Measurements from ENCODE around the gene STX18. TPM values are rescaled to one million over a fixed set of nuclear protein-coding genes. Genes with fewer than 3 reads are reported as not detected.

Gene STX18
- total RNA-seq, 4 donors from 2014 or later = 23.8 to 42.1 (median 27.2) TPM

DNA sequence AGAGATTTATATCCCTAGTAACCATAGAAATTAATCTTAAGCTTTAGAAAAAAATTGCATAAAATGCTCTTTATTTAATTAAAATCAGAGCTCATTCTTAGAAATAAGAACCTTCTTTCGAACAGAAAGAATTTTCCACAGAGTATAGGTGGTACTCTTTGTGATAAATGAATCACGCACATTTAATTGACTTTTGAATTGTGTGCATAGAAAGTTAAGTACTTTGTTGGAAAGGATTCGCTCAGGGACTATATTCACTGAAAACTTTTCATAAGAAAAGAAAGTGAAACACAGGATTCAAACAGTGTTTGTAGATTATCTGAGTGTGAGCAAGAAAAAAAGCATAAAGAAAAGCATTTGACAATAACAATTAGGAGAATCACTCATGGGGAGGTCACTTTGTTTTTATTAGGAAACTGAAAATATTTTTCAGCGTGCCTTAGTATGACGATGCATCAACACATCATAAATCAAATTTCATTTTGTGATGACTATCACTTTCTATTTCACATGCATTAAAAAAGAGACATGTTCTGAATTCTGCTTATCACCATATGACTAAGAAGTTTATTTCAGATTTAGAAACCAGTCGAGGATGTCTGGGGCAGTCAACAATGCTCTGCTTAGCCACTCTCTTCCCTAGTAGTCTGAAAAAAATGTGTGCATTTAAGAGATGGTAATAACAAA, 49.5 kb downstream of the STX18 start:
- Histone ChIP-seq H3K4me3 (replicated peaks in 1 of 3) (no peak overlapping the region), H3K36me3 (no peaks in the 10 kb centered on the region), H3K4me1 (no peaks in the 10 kb centered on the region), H3K9me3 (no peaks in the 10 kb centered on the region), H3K27me3 (no peaks in the 10 kb centered on the region), H3K27ac (no peak overlapping the region)
- intact Hi-C loops (cut with DNase I) = no loop called here
- WGBS, 2 donors = 59 to 77% methylated on average over 6 of the region's 6 CpGs
- no peak for TF ChIP-seq POLR2A (IDR thresholded peaks at IDR 0.05)
- TF ChIP-seq, protein P1, sequence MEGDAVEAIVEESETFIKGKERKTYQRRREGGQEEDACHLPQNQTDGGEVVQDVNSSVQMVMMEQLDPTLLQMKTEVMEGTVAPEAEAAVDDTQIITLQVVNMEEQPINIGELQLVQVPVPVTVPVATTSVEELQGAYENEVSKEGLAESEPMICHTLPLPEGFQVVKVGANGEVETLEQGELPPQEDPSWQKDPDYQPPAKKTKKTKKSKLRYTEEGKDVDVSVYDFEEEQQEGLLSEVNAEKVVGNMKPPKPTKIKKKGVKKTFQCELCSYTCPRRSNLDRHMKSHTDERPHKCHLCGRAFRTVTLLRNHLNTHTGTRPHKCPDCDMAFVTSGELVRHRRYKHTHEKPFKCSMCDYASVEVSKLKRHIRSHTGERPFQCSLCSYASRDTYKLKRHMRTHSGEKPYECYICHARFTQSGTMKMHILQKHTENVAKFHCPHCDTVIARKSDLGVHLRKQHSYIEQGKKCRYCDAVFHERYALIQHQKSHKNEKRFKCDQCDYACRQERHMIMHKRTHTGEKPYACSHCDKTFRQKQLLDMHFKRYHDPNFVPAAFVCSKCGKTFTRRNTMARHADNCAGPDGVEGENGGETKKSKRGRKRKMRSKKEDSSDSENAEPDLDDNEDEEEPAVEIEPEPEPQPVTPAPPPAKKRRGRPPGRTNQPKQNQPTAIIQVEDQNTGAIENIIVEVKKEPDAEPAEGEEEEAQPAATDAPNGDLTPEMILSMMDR (IDR thresholded peaks at IDR 0.05) = no peak
- no peak for DNase-seq

GRCh38 chr4:4491396-4491893, 50.4 kb downstream of the STX18 start:
- intact Hi-C loops (cut with DNase I) = no loop called here
- H3K9me3 ChIP-seq = no peaks in the 10 kb centered on the region
- no peaks in the 10 kb centered on the region for H3K27me3 ChIP-seq
- no peak overlapping the region for H3K4me3 ChIP-seq (replicated peaks in 1 of 3)
- no peaks in the 10 kb centered on the region for H3K4me1 ChIP-seq
- no peak for DNase-seq
- TF ChIP-seq, protein P1 (IDR thresholded peaks at IDR 0.05) = no peak
- H3K36me3 ChIP-seq = no peaks in the 10 kb centered on the region
- 82 to 90% methylated on average over 8 of the region's 8 CpGs for WGBS, 2 donors
- no peak overlapping the region for H3K27ac ChIP-seq

DNA sequence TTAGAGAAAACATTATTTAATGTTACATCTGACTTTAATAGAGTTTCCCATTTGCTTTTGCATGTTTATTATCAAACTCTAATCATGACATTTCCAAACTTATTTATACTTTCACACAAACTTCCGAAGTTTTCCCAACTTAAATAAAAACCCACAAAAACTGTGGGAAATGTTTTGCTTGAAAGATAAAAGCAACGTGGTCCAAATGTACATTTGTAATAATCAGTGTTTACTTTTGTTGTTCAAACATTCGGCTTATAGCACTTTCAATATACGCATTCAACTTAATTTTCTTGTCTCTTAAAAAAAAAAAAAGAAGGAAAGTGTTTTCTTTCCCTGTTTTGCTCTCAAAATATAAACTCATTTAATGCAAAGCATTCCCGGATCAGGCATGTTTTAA, 51.0 kb downstream of the STX18 start:
- H3K36me3 ChIP-seq = no peaks in the 10 kb centered on the region
- H3K27me3 ChIP-seq = no peaks in the 10 kb centered on the region
- intact Hi-C loops (cut with DNase I) = no loop called here
- TF ChIP-seq, protein P1 (IDR thresholded peaks at IDR 0.05) = no peak
- no peak for TF ChIP-seq POLR2A (IDR thresholded peaks at IDR 0.05)
- no peak for DNase-seq
- H3K4me3 ChIP-seq (replicated peaks in 1 of 3) = no peak overlapping the region
- no peaks in the 10 kb centered on the region for H3K9me3 ChIP-seq
- H3K27ac ChIP-seq = no peak overlapping the region
- H3K4me1 ChIP-seq = no peaks in the 10 kb centered on the region
- WGBS, 2 donors = 87 to 88% methylated on average over 5 of the region's 5 CpGs

- TF ChIP-seq, protein P1 (IDR thresholded peaks at IDR 0.05) = no peak
- no peak for TF ChIP-seq POLR2A (IDR thresholded peaks at IDR 0.05)
- DNase-seq = no peak
- WGBS, 2 donors = 88 to 92% methylated on average over 3 of the region's 3 CpGs
- no peak overlapping the region for H3K27ac ChIP-seq
- no peak overlapping the region for H3K4me3 ChIP-seq (replicated peaks in 1 of 3)
- H3K9me3 ChIP-seq = no peaks in the 10 kb centered on the region
- intact Hi-C loops (cut with DNase I) = no loop called here
- no peaks in the 10 kb centered on the region for H3K27me3 ChIP-seq
- no peaks in the 10 kb centered on the region for H3K36me3 ChIP-seq
- H3K4me1 ChIP-seq = no peaks in the 10 kb centered on the region
These were observed 51.8 kb downstream of the STX18 start for GRCh38 chr4:4490041-4490440.

Measured in thyroid gland (tissue), 4 donors.